ENCODE data around the gene ACP7. TPM values are rescaled to one million over a fixed set of nuclear protein-coding genes. Genes with fewer than 3 reads are reported as not detected.

The ACP7 gene
- total RNA-seq, 1 donor from 2014 or later: 0.31 TPM

DNA sequence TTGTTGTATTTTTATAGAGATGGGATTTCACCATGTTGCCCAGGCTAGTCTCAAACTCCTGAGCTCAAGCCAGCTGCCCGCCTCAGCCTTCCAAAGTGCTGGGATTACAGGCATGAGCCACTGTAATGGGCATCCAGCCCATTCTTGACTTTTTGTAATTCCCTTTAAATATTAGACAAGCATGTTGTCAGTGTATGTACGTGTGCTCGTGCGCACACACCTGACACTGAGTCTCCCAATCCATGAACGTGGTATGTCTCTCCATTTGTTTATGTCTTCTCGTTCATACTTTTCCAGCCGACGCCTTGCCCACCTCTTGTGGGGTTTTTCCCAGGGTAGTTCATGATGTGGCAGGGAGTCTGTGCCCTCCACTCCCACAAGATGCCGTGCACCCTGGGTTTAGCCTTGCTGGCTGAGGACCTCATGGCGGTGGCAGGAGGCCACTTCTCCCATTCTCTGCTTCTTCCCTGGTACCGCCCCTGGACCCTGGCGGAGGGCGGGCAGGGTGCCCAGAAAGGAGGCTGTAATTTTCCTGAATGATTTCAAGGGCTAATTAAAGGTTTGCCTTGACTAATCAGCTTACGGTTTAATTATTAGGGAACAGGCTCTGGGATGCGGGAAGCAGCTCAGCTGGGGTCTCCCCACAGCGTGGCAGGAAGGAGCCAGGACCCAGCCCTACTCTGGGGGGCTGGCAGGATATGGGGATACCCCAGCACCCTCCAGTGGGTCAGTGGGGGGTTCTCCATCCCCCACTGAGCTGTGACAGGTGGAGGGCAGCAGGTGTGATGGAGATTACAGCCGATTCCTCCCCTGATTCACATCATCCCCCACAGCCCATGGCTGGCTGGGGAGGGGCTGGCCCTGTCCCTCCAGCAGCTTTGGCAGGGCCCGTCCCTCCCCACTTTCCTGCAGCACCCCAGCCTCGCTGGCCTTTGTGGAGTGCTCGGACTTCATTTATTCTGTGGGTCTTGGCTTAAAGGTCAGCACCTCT is 54.3 kb downstream of the ACP7 start:
- DNase-seq (ENCODE audit: extremely low spot score, unreplicated experiment): no peak
- TF ChIP-seq, protein P1, sequence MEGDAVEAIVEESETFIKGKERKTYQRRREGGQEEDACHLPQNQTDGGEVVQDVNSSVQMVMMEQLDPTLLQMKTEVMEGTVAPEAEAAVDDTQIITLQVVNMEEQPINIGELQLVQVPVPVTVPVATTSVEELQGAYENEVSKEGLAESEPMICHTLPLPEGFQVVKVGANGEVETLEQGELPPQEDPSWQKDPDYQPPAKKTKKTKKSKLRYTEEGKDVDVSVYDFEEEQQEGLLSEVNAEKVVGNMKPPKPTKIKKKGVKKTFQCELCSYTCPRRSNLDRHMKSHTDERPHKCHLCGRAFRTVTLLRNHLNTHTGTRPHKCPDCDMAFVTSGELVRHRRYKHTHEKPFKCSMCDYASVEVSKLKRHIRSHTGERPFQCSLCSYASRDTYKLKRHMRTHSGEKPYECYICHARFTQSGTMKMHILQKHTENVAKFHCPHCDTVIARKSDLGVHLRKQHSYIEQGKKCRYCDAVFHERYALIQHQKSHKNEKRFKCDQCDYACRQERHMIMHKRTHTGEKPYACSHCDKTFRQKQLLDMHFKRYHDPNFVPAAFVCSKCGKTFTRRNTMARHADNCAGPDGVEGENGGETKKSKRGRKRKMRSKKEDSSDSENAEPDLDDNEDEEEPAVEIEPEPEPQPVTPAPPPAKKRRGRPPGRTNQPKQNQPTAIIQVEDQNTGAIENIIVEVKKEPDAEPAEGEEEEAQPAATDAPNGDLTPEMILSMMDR (conservative IDR thresholded peaks at IDR 0.05): no peak
- H3K36me3 Mint-ChIP-seq: peaks cover 3% of the 10 kb centered on the region
- H3K4me3 Mint-ChIP-seq: no peak overlapping the region
- H3K9me3 Mint-ChIP-seq: no peaks in the 10 kb centered on the region
- H3K27me3 Mint-ChIP-seq: no peaks in the 10 kb centered on the region
- peak overlapping the region; percentile 81 for H3K27ac Mint-ChIP-seq
- peaks cover 50% of the 10 kb centered on the region for H3K4me1 Mint-ChIP-seq (ENCODE audit: unreplicated experiment)

DNA sequence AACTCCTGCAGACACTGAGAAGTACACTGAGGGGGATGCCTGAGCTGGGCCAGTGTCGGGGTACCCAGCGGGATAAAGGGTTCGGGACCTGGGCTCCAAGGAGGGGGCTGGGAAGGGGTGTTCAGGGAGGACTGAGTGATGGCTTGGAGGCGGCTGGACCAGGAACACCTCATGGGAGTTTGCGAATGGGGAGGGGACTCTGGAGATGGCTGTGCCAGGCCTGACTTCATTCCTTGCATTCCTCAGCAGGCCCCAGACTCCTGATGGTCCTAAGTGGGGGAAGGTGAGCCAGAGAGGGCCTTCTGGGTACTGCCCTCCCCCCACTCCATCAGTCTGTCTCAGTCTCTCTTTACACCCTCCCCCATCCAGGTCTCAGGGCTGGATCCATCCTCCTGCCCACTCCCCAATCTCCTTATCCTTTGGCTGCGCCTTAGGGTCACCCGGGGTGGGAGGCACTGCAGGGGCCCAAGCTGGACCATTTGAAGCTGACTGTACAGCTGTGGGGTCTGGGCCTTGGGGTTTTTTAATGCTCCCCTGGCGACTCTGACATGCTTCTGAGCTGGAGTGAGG is 55.2 kb downstream of the ACP7 start:
- Mint-ChIP-seq H3K4me1 (ENCODE audit: unreplicated experiment) (peaks cover 50% of the 10 kb centered on the region), H3K27me3 (no peaks in the 10 kb centered on the region), H3K9me3 (no peaks in the 10 kb centered on the region), H3K4me3 (no peak overlapping the region), H3K27ac (peak overlapping the region; percentile 75), H3K36me3 (peaks cover 3% of the 10 kb centered on the region)
- TF ChIP-seq, protein P1 (conservative IDR thresholded peaks at IDR 0.05): no peak
- peak; percentile 66 for DNase-seq (ENCODE audit: extremely low spot score, unreplicated experiment)

DNA sequence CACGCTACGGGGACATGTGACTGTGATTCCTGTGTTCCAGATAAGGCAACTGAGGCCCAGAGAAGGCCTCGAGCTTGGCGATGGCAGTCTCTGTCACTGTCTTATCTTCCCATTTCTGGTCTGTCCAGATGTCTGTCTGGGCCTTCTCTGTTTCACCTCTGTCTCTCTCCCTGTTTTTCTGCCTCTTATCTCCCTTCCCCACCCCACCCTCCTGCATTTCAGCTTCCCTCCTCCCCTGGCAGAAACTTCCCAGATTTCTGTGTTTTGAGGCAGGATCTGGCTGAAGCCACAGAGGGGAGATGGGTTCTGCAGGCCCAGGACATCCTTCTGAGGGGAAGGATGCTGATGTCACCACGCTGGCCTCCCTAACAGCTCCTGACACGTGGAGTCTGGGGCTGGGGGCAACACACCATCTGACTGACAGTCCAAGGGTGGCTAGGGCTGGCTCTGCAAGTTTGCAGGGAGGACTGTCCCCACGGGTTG is 55.8 kb downstream of the ACP7 start:
- DNase-seq (ENCODE audit: extremely low spot score, unreplicated experiment): no peak
- Mint-ChIP-seq H3K4me1 (ENCODE audit: unreplicated experiment) (peaks cover 55% of the 10 kb centered on the region), H3K4me3 (peak overlapping the region; percentile 41), H3K36me3 (peaks cover 3% of the 10 kb centered on the region), H3K9me3 (no peaks in the 10 kb centered on the region), H3K27me3 (no peaks in the 10 kb centered on the region), H3K27ac (peak overlapping the region; percentile 75)
- TF ChIP-seq, protein P1 (conservative IDR thresholded peaks at IDR 0.05): no peak

DNA sequence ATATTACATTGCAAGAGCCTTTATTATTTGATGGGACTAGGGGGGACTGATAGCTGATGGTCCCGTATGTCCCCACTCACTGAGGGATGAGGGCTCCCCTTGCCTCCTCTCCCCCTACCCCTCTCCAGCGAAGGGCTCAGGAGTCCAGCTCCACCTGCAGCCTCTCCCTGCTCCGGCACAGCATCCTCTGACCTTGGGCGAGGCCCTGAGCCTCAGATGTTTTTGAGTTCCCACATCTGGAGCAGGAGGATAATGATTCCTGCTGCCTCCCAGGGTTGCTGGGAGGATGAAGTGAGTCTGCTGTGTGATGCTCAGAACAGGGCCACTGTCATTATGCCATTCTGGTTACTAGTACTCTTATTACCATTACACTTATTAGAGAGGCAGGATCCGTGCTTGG is 56.4 kb downstream of the ACP7 start:
- H3K9me3 Mint-ChIP-seq: no peaks in the 10 kb centered on the region
- H3K4me3 Mint-ChIP-seq: no peak overlapping the region
- no peaks in the 10 kb centered on the region for H3K27me3 Mint-ChIP-seq
- H3K4me1 Mint-ChIP-seq (ENCODE audit: unreplicated experiment): peaks cover 57% of the 10 kb centered on the region
- H3K36me3 Mint-ChIP-seq: peaks cover 3% of the 10 kb centered on the region
- TF ChIP-seq, protein P1 (conservative IDR thresholded peaks at IDR 0.05): no peak
- DNase-seq (ENCODE audit: extremely low spot score, unreplicated experiment): no peak
- H3K27ac Mint-ChIP-seq: peak overlapping the region; percentile 43

DNA sequence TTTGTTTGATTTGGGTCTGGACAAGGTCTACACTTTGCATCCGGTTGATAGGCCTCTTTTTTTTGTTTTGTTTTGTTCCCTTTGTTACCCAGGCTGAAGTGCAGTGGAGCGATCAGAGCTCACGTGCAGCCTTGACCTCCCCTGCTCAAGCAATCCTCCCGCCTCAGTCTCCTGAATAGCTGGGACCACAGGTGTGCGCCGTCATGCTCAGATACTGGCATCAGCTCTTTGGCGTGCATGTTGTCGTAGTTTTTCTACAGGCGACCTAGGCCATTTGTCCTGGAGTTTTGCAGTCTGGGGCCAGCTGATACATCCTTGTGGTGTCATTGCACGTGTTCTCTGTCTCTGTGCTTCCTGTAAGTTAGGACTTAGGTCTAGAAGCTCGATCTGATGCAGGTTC is 57.8 kb downstream of the ACP7 start:
- Mint-ChIP-seq H3K27ac (no peak overlapping the region), H3K27me3 (no peaks in the 10 kb centered on the region)

More for the DNA sequence above, 57.8 kb downstream of the ACP7 start:
- TF ChIP-seq, protein P1 (conservative IDR thresholded peaks at IDR 0.05): no peak
- no peaks in the 10 kb centered on the region for H3K36me3 Mint-ChIP-seq
- no peak overlapping the region for H3K4me3 Mint-ChIP-seq
- DNase-seq (ENCODE audit: extremely low spot score, unreplicated experiment): no peak
- no peaks in the 10 kb centered on the region for H3K9me3 Mint-ChIP-seq
- H3K4me1 Mint-ChIP-seq (ENCODE audit: unreplicated experiment): peaks cover 58% of the 10 kb centered on the region

All from type B pancreatic cell (in vitro differentiated cells).